DND-41 (cell line): ENCODE data around the gene SERPINE2.
"Not testable (repeated sequence)": the region's sequence is repeated elsewhere in the genome, so short reads cannot be mapped to it uniquely, and the experiment has no call there.

ENCODE experiments used
- ATAC-seq: fragments of 200-7000 bp; cut with Tn5 transposase; 3 replicates; pipeline ENCODE4 v1.9.1; 2021; ENCODE audit warnings: low read depth; ENCODE audit not compliant: insufficient read depth
- DNase-seq: peaks from one replicate; pipeline ENCODE4 v3.0.0-alpha.2; 2020
- H2AFZ ChIP-seq: 2 replicates; pipeline ENCODE4 v1.6.0; 2012; ENCODE audit warnings: low read depth, low read length
- H3K27ac ChIP-seq: 2 replicates; pipeline ENCODE4 v1.5.1; 2012; ENCODE audit warnings: low read length, inconsistent platforms
- H3K27me3 ChIP-seq: fragments of 200-600 bp; sonication (generic); 2 replicates; pipeline ENCODE4 v1.6.0; 2012; ENCODE audit warnings: low read length, mild to moderate bottlenecking, inconsistent platforms; ENCODE audit not compliant: insufficient read depth, poor library complexity
- H3K36me3 ChIP-seq: 2 replicates; pipeline ENCODE4 v1.5.1; 2012; ENCODE audit warnings: low read length, inconsistent platforms; ENCODE audit not compliant: insufficient read depth
- H3K4me1 ChIP-seq: 2 replicates; pipeline ENCODE4 v1.5.1; 2012; ENCODE audit warnings: mild to moderate bottlenecking, low read length; ENCODE audit not compliant: insufficient read depth
- H3K4me2 ChIP-seq: 2 replicates; pipeline ENCODE4 v1.6.0; 2012; ENCODE audit warnings: mild to moderate bottlenecking, moderate library complexity, low read length, inconsistent platforms; ENCODE audit not compliant: insufficient read depth
- H3K4me3 ChIP-seq, 2 experiments: fragments of 200-600 bp in 1 of 2; shearing (Covaris generic) in 1 of 2; 2 replicates each; pipeline ENCODE4 v1.5.1; 2012 to 2016; ENCODE audit warnings: inconsistent platforms in 2 of 2, low read length in 2 of 2, mild to moderate bottlenecking in 2 of 2, low read depth in 1 of 2, moderate library complexity in 1 of 2
- H3K79me2 ChIP-seq: 2 replicates; pipeline ENCODE4 v1.6.0; 2012; ENCODE audit warnings: low read length, inconsistent platforms; ENCODE audit not compliant: insufficient read depth
- H3K9ac ChIP-seq: 2 replicates; pipeline ENCODE4 v1.6.0; 2012; ENCODE audit warnings: low read depth, mild to moderate bottlenecking, inconsistent platforms, low read length, moderate library complexity
- H3K9me3 ChIP-seq: 2 replicates; pipeline ENCODE4 v1.5.1; 2012; ENCODE audit warnings: low read length, moderate library complexity, mild to moderate bottlenecking, inconsistent platforms; ENCODE audit not compliant: insufficient read depth, severe bottlenecking
- H4K20me1 ChIP-seq: 2 replicates; pipeline ENCODE4 v1.6.0; 2012; ENCODE audit warnings: low read length; ENCODE audit not compliant: insufficient read depth
- CTCF ChIP-seq: IDR thresholded peaks from 2 replicates; pipeline ENCODE4 v1.5.1; 2012; ENCODE audit warnings: borderline replicate concordance, low read length, moderate library complexity, mild to moderate bottlenecking; ENCODE audit not compliant: poor library complexity, severe bottlenecking; ENCODE audit errors: extremely low read depth
- EZH2 ChIP-seq: IDR thresholded peaks from 3 replicates; pipeline ENCODE4 v1.6.1; 2012; ENCODE audit warnings: borderline replicate concordance, low read depth, mild to moderate bottlenecking, moderate library complexity, low read length, inconsistent platforms; ENCODE audit not compliant: severe bottlenecking

Gene SERPINE2

GRCh38 chr2:223941579-223942277 is 97.4 kb downstream of the SERPINE2 start:
- Histone ChIP-seq H3K27ac (no peak overlapping the region), H3K9me3 (no peaks in the 10 kb centered on the region), H3K4me3 (no peak overlapping the region), H3K9ac (no peak overlapping the region), H3K4me1 (peaks cover 25% of the 10 kb centered on the region), H2AFZ (no peak overlapping the region), H3K36me3 (no peaks in the 10 kb centered on the region; the same call in 1 of the 2 replicates), H3K4me2 (no peak overlapping the region), H3K79me2 (peaks cover 41% of the 10 kb centered on the region), H3K27me3 (no peaks in the 10 kb centered on the region), H4K20me1 (peaks cover 11% of the 10 kb centered on the region; the same call in 1 of the 2 replicates)
- ATAC-seq: no peak
- no peak for TF ChIP-seq EZH2
- DNase-seq: no peak

- H3K79me2 ChIP-seq: peaks cover 35% of the 10 kb centered on the region
- not testable (repeated sequence) for H3K27ac ChIP-seq, ATAC-seq, H3K36me3 ChIP-seq, H3K4me3 ChIP-seq, DNase-seq, H3K4me2 ChIP-seq, H3K27me3 ChIP-seq, H2AFZ ChIP-seq, H3K9me3 ChIP-seq, H3K9ac ChIP-seq
- peaks cover 19% of the 10 kb centered on the region; the same call in 1 of the 2 replicates for H4K20me1 ChIP-seq
- H3K4me1 ChIP-seq: peaks cover 13% of the 10 kb centered on the region
Measured at GRCh38 chr2:223939438-223939837, 99.6 kb downstream of the SERPINE2 start.

GRCh38 chr2:223937535-223937934 is 101.6 kb downstream of the SERPINE2 start:
- Histone ChIP-seq H3K4me2 (no peak overlapping the region), H3K4me1 (no peaks in the 10 kb centered on the region), H3K9ac (no peak overlapping the region), H2AFZ (no peak overlapping the region), H3K36me3 (no peaks in the 10 kb centered on the region), H3K79me2 (peaks cover 23% of the 10 kb centered on the region), H3K27me3 (no peaks in the 10 kb centered on the region), H3K9me3 (no peaks in the 10 kb centered on the region), H4K20me1 (peaks cover 19% of the 10 kb centered on the region; the same call in 1 of the 2 replicates), H3K27ac (no peak overlapping the region), H3K4me3 (no peak overlapping the region)
- TF ChIP-seq EZH2: no peak
- no peak for TF ChIP-seq CTCF
- ATAC-seq: no peak
- no peak for DNase-seq

GRCh38 chr2:223936862-223937326 is 102.2 kb downstream of the SERPINE2 start:
- ATAC-seq: no peak
- H4K20me1 ChIP-seq: peaks cover 19% of the 10 kb centered on the region; the same call in 1 of the 2 replicates
- no peak overlapping the region for H2AFZ ChIP-seq
- no peak overlapping the region for H3K4me2 ChIP-seq
- no peaks in the 10 kb centered on the region for H3K4me1 ChIP-seq
- H3K27me3 ChIP-seq: no peaks in the 10 kb centered on the region
- H3K9me3 ChIP-seq: no peaks in the 10 kb centered on the region
- H3K79me2 ChIP-seq: peaks cover 22% of the 10 kb centered on the region
- H3K9ac ChIP-seq: no peak overlapping the region
- no peak for DNase-seq
- TF ChIP-seq CTCF (no peak), EZH2 (no peak)
- H3K36me3 ChIP-seq: no peaks in the 10 kb centered on the region
- H3K27ac ChIP-seq: no peak overlapping the region
- H3K4me3 ChIP-seq: no peak overlapping the region
